HepG2 (cell line): ENCODE data around the gene GGA2. TPM values are rescaled to one million over a fixed set of nuclear protein-coding genes. Genes with fewer than 3 reads are reported as not detected.
A peak's percentile ranks its signal among the peaks of the same experiment; 100 is the strongest.

Experiments used
- ARNTL ChIP-seq: sonication (generic); formaldehyde crosslinking; IDR thresholded peaks from 2 replicates; pipeline ENCODE4 v1.4.0; 2020; ENCODE audit warnings: mild to moderate bottlenecking, missing genetic modification reagents
- ATF2 ChIP-seq: sonication (generic); formaldehyde crosslinking; IDR thresholded peaks from 2 replicates; pipeline ENCODE4 v1.4.0; 2020; ENCODE audit warnings: missing genetic modification reagents
- ATF5 ChIP-seq: sonication (generic); formaldehyde crosslinking; IDR thresholded peaks from 2 replicates; pipeline ENCODE4 v1.4.0; 2020; ENCODE audit warnings: mild to moderate bottlenecking, low read depth, missing genetic modification reagents
- FIP1L1 ChIP-seq: fragments of 200-400 bp; formaldehyde crosslinking; IDR thresholded peaks from 2 replicates; pipeline ENCODE4 v1.6.1; 2018; ENCODE audit warnings: low read depth, mild to moderate bottlenecking, low read length, moderate library complexity, borderline replicate concordance; ENCODE audit not compliant: insufficient read depth
- GATAD2A ChIP-seq: IDR thresholded peaks from 2 replicates; pipeline ENCODE4 v1.6.1; 2016
- HMGXB4 ChIP-seq, 2 experiments: sonication (generic) in 1 of 2; formaldehyde crosslinking in 1 of 2; IDR thresholded peaks; 2 replicates each; pipeline versions ENCODE4 v1.4.0 to v1.6.1; 2018 to 2020; ENCODE audit warnings: missing genetic modification reagents in 2 of 2, borderline replicate concordance in 1 of 2, low read depth in 1 of 2, mild to moderate bottlenecking in 1 of 2, missing biosample characterization in 1 of 2
- HNF1A ChIP-seq, 2 experiments: sonication (generic) in 1 of 2; formaldehyde crosslinking in 1 of 2; IDR thresholded peaks; 2 replicates each; pipeline versions ENCODE4 v1.4.0 to v1.6.1; 2016 to 2020; ENCODE audit warnings: borderline replicate concordance in 1 of 2, low read depth in 1 of 2, mild to moderate bottlenecking in 1 of 2, missing genetic modification reagents in 1 of 2
- HNRNPH1 ChIP-seq: fragments of 200-400 bp; formaldehyde crosslinking; optimal IDR thresholded peaks from 2 replicates; pipeline ENCODE3; 2017; ENCODE audit warnings: mild to moderate bottlenecking, low read depth, low read length
- HOXD1 ChIP-seq: sonication (generic); formaldehyde crosslinking; IDR thresholded peaks from 2 replicates; pipeline ENCODE4 v1.5.0; 2020; ENCODE audit warnings: missing genetic modification reagents
- MAFF ChIP-seq: IDR thresholded peaks from 2 replicates; pipeline ENCODE4 v1.6.1; 2011; ENCODE audit warnings: low read depth, low read length, improper control_type of control experiment
- MXD1 ChIP-seq: sonication (generic); formaldehyde crosslinking; IDR thresholded peaks from 2 replicates; pipeline ENCODE4 v1.4.0; 2020; ENCODE audit warnings: mild to moderate bottlenecking, missing genetic modification reagents
- NFE2L2 ChIP-seq: fragments of 150-350 bp; IDR thresholded peaks from 2 replicates; pipeline ENCODE4 v1.6.1; 2014; ENCODE audit warnings: low read length
- NFYC ChIP-seq: IDR thresholded peaks from 2 replicates; pipeline ENCODE4 v1.6.1; 2016; ENCODE audit warnings: missing genetic modification reagents, missing compliant biosample characterization
- PAX8 ChIP-seq: sonication (generic); formaldehyde crosslinking; IDR thresholded peaks from 2 replicates; pipeline ENCODE4 v1.8.0; 2022; ENCODE audit warnings: mild to moderate bottlenecking, missing genetic modification reagents, borderline replicate concordance
- PHF20 ChIP-seq: sonication (generic); formaldehyde crosslinking; IDR thresholded peaks from 2 replicates; pipeline ENCODE4 v1.5.0; 2020; ENCODE audit warnings: mild to moderate bottlenecking, missing genetic modification reagents
- RAD51 ChIP-seq: fragments of 450-650 bp; IDR thresholded peaks from 2 replicates; pipeline ENCODE4 v1.6.1; 2016; ENCODE audit warnings: borderline replicate concordance
- RXRB ChIP-seq: IDR thresholded peaks from 2 replicates; pipeline ENCODE4 v1.6.1; 2016; ENCODE audit warnings: borderline replicate concordance, missing genetic modification reagents, missing compliant biosample characterization
- SIX1 ChIP-seq: sonication (generic); formaldehyde crosslinking; IDR thresholded peaks from 2 replicates; pipeline ENCODE4 v1.4.0; 2020; ENCODE audit warnings: missing genetic modification reagents, borderline replicate concordance
- ZBTB21 ChIP-seq: sonication (generic); formaldehyde crosslinking; IDR thresholded peaks from 2 replicates; pipeline ENCODE4 v1.4.0; 2020; ENCODE audit warnings: missing genetic modification reagents
- ZNF34 ChIP-seq: sonication (generic); formaldehyde crosslinking; IDR thresholded peaks from 2 replicates; pipeline ENCODE4 v1.4.0; 2020; ENCODE audit warnings: mild to moderate bottlenecking, missing genetic modification reagents, borderline replicate concordance
- ZNF772 ChIP-seq: sonication (generic); formaldehyde crosslinking; IDR thresholded peaks from 2 replicates; pipeline ENCODE4 v1.5.0; 2020; ENCODE audit warnings: mild to moderate bottlenecking, missing genetic modification reagents
- polyA plus RNA-seq, 8 experiments: library from polyadenylated mRNA; depleted of rRNA in 3 of 8; stranded (reverse) in 7 of 8; unstranded in 1 of 8; fragments of >200 nt; fragmentation: Illumina TruSeq in 4 of 8; extraction: Trizol in 4 of 8; gene quantifications; 2 replicates each; pipeline versions ENCODE4 v1.2.1 to v1.2.3, GENCODE V29; 2011 to 2016; ENCODE audit warnings: low read depth in 4 of 8, missing spikeins in 1 of 8, mixed read lengths in 1 of 8; ENCODE audit not compliant: insufficient read depth in 1 of 8
- total RNA-seq, 5 experiments: library from RNA; depleted of rRNA; stranded (reverse); fragments of >200 nt; fragmentation: Illumina TruSeq; extraction: Trizol; gene quantifications; 2 replicates each; pipeline ENCODE4 v1.2.3, GENCODE V29; 2016; ENCODE audit warnings: low read depth in 1 of 5

Gene GGA2
- total and polyA plus RNA-seq, 2 of the 13 experiments (the other 11 are each of a cell fraction or from before 2014, with no cell fraction given), result 51.5 to 69.8 TPM

- TF ChIP-seq HNF1A (IDR thresholded peaks at IDR 0.05; ENCODE audit: low read depth) (no peak), HNF1A (CRISPR knock-in tag; IDR thresholded peaks at IDR 0.05; ENCODE audit: borderline replicate concordance) (no peak), MXD1 (no peak), RAD51 (no peak), FIP1L1 (no peak), NFYC (CRISPR knock-in tag) (no peak), SIX1 (CRISPR knock-in tag) (no peak), ZNF772 (0 out of 2 replicates have a peak, but pooled peaks have one; percentile 36), PAX8 (no peak), HNRNPH1 (no peak), NFE2L2 (no peak), GATAD2A (CRISPR knock-in tag) (0 out of 2 replicates have a peak, but pooled peaks have one; percentile 18), HMGXB4 (CRISPR knock-in tag; IDR thresholded peaks at IDR 0.05; ENCODE audit: borderline replicate concordance in 1 of 2, low read depth in 1 of 2) (peak in 1 of 2 experiments; percentile 55; a peak in 1 of 4 replicates), ARNTL (CRISPR knock-in tag) (no peak), RXRB (no peak), MAFF (no peak), ATF5 (peak; percentile 58), ZBTB21 (CRISPR knock-in tag) (no peak), HOXD1 (CRISPR knock-in tag) (no peak), ATF2 (CRISPR knock-in tag) (no peak), PHF20 (no peak), ZNF34 (CRISPR knock-in tag) (0 out of 2 replicates have a peak, but pooled peaks have one; percentile 25)
Observed at GRCh38 chr16:23509441-23509754, 896 bp downstream of the GGA2 start (continued).
